ENCODE measurements around the gene GPALPP1.

GRCh38 chr13:45040622-45041021 is 51.3 kb downstream of the GPALPP1 start:
- TF ChIP-seq CTCF (conservative IDR thresholded peaks at IDR 0.05) (no peak), EZH2 (IDR thresholded peaks at IDR 0.05; ENCODE audit: low read depth) (no peak)

Data from PC-9 (cell line).